Lung microvascular endothelial cell (primary cell): ENCODE results near the gene SALL1. TPM values are rescaled to one million over a fixed set of nuclear protein-coding genes. Genes with fewer than 3 reads are reported as not detected.

Experiments
- DNase-seq, 2 donors: peaks; one replicate each; pipeline versions ENCODE4 v3.0.0 to v3.0.0-alpha.2; 2010; ENCODE audit warnings: low read depth in 2 of 2
- total RNA-seq: library from RNA; depleted of rRNA; stranded (reverse); fragments of >200 nt; gene quantifications from 2 replicates; pipeline ENCODE4 v1.2.1, GENCODE V29; 2014

The SALL1 gene
- total RNA-seq, result under 0.01 TPM in 1 of 2 replicates, not detected in the other

GRCh38 chr16:51150888-51151320, at the start of gene SALL1:
SALL1 (minus strand) TSS chr16:51151270; CDS start chr16:51151241, 29 bp downstream.
- no peak for DNase-seq

GRCh38 chr16:51200793-51201192, 49.7 kb upstream of the SALL1 start:
- DNase-seq, result no peak

- DNase-seq, result no peak
Observed at GRCh38 chr16:51197953-51198748, 47.1 kb upstream of the SALL1 start.

GRCh38 chr16:51193879-51194278, 42.8 kb upstream of the SALL1 start:
- DNase-seq, result no peak

GRCh38 chr16:51184702-51185433, 33.8 kb upstream of the SALL1 start:
- DNase-seq, result no peak

- DNase-seq, result no peak
Observed at GRCh38 chr16:51181503-51181811, 30.4 kb upstream of the SALL1 start.

- no peak for DNase-seq
Observed at GRCh38 chr16:51180719-51181502, 29.8 kb upstream of the SALL1 start.

GRCh38 chr16:51175081-51175480, 24.0 kb upstream of the SALL1 start:
- no peak for DNase-seq

- no peak for DNase-seq
Observed at GRCh38 chr16:51172368-51172767, 21.3 kb upstream of the SALL1 start.

- DNase-seq, result no peak
Observed at GRCh38 chr16:51168755-51169154, 17.7 kb upstream of the SALL1 start.

- no peak for DNase-seq
Observed at GRCh38 chr16:51167170-51167895, 16.3 kb upstream of the SALL1 start.

- DNase-seq, result no peak
Observed at GRCh38 chr16:51166541-51166940, 15.5 kb upstream of the SALL1 start.

- DNase-seq, result no peak
Observed at GRCh38 chr16:51166091-51166490, 15.0 kb upstream of the SALL1 start.

- DNase-seq, result no peak
Observed at GRCh38 chr16:51165043-51165442, 14.0 kb upstream of the SALL1 start.

- DNase-seq, result no peak
Observed at GRCh38 chr16:51164574-51164973, 13.5 kb upstream of the SALL1 start.

GRCh38 chr16:51163894-51164566, 13.0 kb upstream of the SALL1 start:
- no peak for DNase-seq

- no peak for DNase-seq
Observed at GRCh38 chr16:51163366-51163765, 12.3 kb upstream of the SALL1 start.

- no peak for DNase-seq
Observed at GRCh38 chr16:51161440-51162195, 10.5 kb upstream of the SALL1 start.

- DNase-seq, result no peak
Observed at GRCh38 chr16:51159865-51160264, 8.8 kb upstream of the SALL1 start.

GRCh38 chr16:51159296-51159695, 8.2 kb upstream of the SALL1 start:
- no peak for DNase-seq
